ENCODE measurements around the gene CERS5.
"Not testable (repeated sequence)": the region's sequence is repeated elsewhere in the genome, so short reads cannot be mapped to it uniquely, and the experiment has no call there.

The CERS5 gene

DNA sequence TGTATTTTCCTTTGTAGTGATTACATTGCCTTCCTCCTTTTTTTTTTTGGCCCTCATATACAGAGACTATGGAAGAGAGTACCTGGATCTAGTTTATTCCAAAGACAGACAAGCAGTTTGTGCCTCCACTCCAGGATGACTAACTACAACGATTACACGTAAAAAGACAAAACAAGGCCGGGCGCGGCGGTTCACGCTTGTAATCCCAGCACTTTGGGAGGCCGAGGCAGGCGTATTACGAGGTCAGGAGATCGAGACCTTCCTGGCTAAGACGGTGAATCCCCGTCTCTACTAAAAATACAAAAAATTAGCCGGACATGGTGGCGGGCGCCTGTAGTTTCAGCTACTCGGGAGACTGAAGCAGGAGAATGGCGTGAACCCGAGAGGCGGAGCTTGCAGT lies 2.2 kb downstream of the CERS5 start:
- no peak for DNase-seq (ENCODE audit: low spot score)
- in situ Hi-C loops (cut with MboI; ENCODE audit: low sequenced_read_pairs, unreplicated experiment), result no loop called here
- TF ChIP-seq, protein P1, sequence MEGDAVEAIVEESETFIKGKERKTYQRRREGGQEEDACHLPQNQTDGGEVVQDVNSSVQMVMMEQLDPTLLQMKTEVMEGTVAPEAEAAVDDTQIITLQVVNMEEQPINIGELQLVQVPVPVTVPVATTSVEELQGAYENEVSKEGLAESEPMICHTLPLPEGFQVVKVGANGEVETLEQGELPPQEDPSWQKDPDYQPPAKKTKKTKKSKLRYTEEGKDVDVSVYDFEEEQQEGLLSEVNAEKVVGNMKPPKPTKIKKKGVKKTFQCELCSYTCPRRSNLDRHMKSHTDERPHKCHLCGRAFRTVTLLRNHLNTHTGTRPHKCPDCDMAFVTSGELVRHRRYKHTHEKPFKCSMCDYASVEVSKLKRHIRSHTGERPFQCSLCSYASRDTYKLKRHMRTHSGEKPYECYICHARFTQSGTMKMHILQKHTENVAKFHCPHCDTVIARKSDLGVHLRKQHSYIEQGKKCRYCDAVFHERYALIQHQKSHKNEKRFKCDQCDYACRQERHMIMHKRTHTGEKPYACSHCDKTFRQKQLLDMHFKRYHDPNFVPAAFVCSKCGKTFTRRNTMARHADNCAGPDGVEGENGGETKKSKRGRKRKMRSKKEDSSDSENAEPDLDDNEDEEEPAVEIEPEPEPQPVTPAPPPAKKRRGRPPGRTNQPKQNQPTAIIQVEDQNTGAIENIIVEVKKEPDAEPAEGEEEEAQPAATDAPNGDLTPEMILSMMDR (IDR thresholded peaks at IDR 0.05; ENCODE audit: borderline replicate concordance, control extremely low read depth, extremely low read depth, insufficient read depth, missing control alignments), result no peak

DNA sequence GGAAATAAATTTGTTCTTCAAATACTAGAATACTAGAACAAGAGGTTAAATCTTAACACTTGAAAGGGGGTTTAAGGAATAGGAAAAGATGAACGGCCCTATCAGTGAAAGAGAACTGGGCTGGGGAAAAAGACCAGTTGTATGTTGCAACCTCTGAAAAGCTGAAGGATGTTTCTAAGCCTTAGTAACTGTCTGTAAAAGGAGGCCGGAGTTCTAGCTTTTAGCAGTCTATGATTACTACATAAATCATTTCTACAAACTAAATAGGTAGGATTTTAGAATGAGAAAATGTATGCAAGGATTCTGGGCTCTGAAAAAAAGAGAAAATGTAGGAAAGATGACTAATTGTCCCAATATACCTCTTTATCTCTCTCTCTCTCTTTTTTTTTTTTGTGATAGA lies 4.9 kb downstream of the CERS5 start:
- in situ Hi-C loops (cut with MboI; ENCODE audit: low sequenced_read_pairs, unreplicated experiment), result no loop called here
- DNase-seq (ENCODE audit: low spot score), result no peak
- TF ChIP-seq, protein P1 (IDR thresholded peaks at IDR 0.05; ENCODE audit: borderline replicate concordance, control extremely low read depth, extremely low read depth, insufficient read depth, missing control alignments), result no peak

DNA sequence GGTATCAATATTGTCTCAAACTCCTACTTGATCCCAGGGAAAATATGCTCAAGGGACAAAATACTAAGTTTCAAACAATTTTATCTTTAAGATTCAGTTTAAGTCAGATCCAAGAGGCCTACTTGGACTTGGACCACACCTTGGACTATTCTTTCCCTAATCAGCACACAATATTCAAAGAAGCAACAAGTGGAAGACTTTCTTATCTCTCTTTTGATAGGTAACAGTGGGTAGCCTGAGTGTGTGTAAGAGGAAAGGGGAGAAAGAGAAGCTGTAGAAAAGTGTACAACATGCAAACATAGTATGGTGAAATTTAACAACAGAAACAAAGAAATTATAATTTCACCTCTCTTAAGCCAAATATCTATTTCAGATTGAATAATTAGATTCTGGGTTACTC lies 6.5 kb downstream of the CERS5 start:
- in situ Hi-C loops (cut with MboI; ENCODE audit: low sequenced_read_pairs, unreplicated experiment), result no loop called here
- TF ChIP-seq, protein P1 (IDR thresholded peaks at IDR 0.05; ENCODE audit: borderline replicate concordance, control extremely low read depth, extremely low read depth, insufficient read depth, missing control alignments), result no peak
- DNase-seq (ENCODE audit: low spot score), result no peak

DNA sequence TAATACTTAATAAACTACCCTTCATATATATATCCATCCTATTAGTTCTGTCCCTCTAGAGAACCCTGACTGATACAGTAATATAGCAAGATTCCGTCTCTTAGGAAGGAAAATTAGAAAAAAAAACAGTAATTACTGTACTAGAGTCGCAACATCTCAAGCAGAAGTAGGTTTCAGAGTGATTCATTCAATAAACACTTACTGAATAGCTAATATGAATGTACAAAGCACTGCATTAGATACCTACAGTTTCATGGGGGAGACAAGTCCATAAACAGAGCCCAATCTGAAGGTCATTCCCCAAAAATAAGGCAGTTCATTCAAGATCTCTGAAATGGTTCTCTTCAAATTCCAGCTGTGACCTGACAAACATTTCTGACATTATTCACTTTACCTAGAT lies 9.9 kb downstream of the CERS5 start:
- TF ChIP-seq, protein P1 (IDR thresholded peaks at IDR 0.05; ENCODE audit: borderline replicate concordance, control extremely low read depth, extremely low read depth, insufficient read depth, missing control alignments), result no peak
- in situ Hi-C loops (cut with MboI; ENCODE audit: low sequenced_read_pairs, unreplicated experiment), result no loop called here
- DNase-seq (ENCODE audit: low spot score), result no peak

DNA sequence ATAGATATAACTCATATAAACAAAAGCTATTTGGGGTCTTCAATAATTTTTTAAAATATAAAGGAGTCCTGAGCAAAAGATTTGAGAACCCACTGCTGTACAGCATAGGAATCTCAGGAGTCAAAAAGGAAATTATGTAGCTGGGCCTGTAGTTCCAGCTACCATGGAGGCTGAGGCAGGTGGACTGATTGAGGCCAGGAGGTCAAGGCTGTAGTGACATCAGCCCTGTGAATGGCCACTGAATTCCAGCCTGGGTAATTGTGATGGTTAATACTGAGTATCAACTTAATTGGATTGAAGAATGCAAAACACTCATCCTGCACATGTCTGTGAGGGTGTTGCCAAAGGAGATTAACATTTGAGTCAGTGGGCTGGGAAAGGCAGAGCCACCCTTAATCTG lies 10.5 kb downstream of the CERS5 start:
- no peak for DNase-seq (ENCODE audit: low spot score)
- in situ Hi-C loops (cut with MboI; ENCODE audit: low sequenced_read_pairs, unreplicated experiment), result no loop called here
- TF ChIP-seq, protein P1 (IDR thresholded peaks at IDR 0.05; ENCODE audit: borderline replicate concordance, control extremely low read depth, extremely low read depth, insufficient read depth, missing control alignments), result no peak

DNA sequence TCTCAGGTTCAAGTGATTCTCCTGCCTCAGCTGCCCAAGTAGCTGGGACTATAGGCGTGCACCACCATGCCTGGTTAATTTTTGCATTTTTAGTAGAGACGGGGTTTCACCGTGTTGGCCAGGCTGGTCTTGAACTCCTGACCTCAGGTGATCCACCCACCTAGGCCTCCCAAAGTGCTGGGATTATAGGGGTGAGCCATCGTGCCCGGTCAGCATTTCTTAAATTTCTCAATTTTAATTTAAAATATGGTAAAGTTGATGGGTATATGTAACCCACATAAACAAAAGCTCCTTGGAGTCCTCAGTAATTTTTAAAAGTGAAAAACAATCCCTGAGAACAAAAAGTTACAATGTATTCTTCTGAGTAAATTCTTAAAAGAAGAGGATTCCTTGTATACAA lies 12.2 kb downstream of the CERS5 start:
- in situ Hi-C loops (cut with MboI; ENCODE audit: low sequenced_read_pairs, unreplicated experiment); DNase-seq (ENCODE audit: low spot score): not testable (repeated sequence)

DNA sequence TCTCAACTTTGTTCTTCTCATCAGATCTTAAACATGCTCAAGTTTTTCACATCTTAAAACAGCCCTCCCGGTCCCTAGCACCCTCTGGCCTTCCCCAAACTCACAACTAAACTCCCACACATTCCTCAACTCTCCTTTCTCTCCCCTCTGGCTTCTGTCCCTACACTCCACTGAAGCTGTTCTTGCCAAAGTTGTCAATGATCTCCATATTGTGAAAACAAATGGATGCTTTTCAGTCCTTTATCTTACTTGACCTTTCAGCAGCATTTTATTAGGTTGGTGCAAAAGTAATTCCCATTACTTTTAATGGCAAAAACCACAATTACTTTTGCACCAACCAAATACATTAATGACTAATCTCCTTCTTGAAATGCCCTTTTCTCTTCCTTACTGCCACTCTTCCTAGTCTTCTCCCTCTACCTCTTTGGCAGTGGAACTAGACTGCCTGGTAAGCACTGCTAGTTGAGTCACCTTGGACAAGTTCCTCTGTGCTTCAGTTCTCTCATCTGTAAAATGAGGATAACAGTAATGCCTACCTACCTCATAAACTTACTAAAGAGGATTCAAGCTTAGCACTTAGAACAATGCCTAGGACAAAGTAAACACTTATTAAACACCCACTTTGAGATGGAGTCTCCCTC lies 16.0 kb downstream of the CERS5 start:
- in situ Hi-C loops (cut with MboI; ENCODE audit: low sequenced_read_pairs, unreplicated experiment), result no loop called here
- no peak for DNase-seq (ENCODE audit: low spot score)
- TF ChIP-seq, protein P1 (IDR thresholded peaks at IDR 0.05; ENCODE audit: borderline replicate concordance, control extremely low read depth, extremely low read depth, insufficient read depth, missing control alignments), result no peak

Data from GM13976 (cell line).